GM18858 (cell line): ENCODE results near the gene FMNL1.
"Not testable (repeated sequence)": the region's sequence is repeated elsewhere in the genome, so short reads cannot be mapped to it uniquely, and the experiment has no call there.

Source experiments
- ATAC-seq: cut with Tn5 transposase; IDR thresholded peaks from one replicate; pipeline ENCODE4 v1.9.1; 2021; ENCODE audit not compliant: unreplicated experiment

The FMNL1 gene

DNA sequence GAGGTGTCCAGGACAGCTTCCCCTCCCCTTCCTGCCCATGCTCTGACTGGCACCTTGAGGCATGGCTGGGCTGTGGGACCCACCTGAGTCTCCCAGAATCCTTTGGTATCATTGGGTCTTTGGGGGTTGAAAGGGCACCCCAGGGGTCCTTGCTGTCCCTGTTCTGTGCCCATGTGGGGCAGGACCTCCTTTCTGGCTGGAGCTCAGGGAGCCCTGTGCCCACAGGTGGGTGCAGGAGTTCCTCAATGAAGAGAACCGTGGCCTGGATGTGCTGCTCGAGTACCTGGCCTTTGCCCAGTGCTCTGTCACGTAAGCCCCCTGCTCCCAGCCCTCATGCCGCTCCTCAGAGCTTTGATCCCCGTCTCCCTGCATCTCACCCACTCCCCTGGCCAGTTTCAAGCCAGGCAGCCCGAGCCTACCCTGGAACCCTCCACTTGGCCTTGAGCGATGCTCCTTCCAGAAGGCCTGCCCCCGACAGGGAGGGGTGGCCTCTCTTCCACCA is 11.8 kb downstream of the FMNL1 start:
- ATAC-seq: no peak

DNA sequence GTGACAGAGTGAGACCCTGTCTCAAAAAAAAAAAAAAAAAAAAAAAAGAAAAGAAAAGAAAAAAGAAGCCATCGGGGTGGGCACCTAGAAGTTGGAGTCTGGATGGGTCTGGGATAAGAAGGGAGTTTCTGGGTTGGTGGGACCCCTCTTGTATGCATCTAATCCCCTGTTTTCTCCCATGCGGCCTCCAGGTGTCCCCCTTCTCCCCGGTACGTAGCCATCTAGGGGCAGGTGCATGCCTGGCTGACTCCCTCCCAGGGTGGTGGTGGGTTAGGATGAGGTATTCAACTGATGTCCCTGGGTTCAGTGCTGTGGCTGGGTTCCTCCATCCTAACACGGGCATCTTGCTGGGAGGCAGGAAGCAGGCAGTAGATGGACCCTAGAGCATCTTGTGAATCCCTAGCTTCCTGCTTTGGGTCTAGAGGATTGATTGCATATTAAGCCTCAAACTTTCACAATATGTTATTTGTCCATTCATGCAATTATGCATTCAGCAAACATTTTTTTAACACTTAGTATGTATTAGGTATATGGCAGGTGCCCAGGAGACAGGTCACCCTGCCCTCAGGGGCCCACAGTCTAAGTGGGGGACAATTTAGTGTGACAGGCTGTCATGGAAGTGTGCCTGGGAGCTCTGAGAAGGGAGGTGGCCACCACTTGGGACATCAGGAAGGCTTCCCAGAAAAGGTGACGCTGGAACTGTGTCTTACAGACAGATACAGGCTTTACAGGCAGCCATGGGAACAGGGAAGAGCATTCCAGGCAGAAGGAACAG is 13.1 kb downstream of the FMNL1 start:
- no peak for ATAC-seq

DNA sequence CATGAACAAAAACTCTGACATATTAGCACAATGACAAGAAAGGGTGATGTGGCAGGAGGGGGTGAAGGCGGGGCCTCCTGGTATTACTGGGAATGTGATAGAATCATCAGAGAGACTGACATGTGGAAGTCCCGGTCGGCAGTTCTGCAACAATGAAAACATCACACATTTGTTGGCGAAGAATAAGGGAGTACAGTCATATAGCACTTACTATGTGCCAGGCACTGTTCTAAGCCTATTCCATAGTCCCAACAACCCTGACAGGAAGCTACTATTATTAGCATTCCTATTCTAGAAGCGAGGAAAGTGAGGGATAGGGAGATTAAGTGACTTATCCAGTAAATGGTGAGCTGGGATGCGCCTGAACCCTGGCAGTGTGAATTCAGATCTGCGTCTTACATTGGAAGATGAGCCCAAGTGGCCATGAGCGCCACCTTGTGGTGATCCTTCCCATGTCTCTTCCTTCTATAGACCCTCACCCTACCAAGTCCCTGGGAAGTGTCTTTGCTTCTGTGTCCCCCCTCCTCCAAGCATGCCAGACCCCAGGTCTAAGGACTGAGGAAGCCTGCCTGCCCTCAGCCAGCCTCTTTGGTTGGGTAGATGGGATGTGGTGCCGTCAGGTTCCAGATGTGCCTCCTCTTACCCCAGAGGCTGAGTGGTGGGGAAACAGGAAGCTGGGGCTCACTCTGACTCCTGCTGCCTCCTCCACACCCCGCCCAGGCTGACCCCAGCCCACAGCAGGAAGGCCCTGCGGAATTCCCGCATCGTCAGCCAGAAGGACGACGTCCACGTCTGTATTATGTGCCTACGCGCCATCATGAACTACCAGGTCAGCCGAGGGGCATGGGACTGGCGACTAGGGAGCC is 14.0 kb downstream of the FMNL1 start:
- no peak for ATAC-seq

DNA sequence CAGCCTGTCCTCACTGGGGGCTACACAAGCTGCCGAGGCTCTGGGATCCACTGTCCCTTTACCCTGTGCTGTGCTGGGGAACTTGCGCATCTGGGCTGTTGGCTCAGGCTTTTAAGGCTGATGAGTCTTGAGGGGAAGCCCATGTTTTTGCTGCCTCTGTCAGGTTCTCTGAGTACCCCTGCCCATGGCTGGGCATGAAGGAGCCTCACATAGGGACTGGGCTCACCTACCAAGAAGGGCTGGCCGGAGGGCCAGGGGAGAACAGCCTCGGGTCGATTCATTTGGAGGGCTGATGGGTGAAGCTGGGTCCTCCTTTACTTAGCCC is 14.6 kb downstream of the FMNL1 start:
- ATAC-seq: no peak

DNA sequence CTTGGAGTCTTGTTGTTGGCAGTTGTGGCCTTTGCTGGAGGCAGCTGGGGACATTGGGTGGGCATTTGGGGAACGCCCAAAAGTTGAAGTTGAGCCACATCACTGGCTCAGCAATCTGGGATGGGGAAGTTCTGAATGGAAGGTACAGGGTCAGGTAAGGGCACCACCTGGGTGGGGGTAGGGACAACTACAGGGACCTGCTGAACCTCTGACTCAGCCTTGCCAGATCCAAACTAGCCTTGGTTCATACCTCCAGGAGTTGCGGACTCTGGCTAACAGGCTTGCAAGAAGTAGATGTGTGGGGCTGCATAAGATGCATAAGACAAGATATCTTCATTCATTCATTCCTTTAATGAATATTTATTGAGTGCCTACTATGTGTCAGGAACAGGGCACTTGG is 16.0 kb downstream of the FMNL1 start:
- ATAC-seq: no peak

DNA sequence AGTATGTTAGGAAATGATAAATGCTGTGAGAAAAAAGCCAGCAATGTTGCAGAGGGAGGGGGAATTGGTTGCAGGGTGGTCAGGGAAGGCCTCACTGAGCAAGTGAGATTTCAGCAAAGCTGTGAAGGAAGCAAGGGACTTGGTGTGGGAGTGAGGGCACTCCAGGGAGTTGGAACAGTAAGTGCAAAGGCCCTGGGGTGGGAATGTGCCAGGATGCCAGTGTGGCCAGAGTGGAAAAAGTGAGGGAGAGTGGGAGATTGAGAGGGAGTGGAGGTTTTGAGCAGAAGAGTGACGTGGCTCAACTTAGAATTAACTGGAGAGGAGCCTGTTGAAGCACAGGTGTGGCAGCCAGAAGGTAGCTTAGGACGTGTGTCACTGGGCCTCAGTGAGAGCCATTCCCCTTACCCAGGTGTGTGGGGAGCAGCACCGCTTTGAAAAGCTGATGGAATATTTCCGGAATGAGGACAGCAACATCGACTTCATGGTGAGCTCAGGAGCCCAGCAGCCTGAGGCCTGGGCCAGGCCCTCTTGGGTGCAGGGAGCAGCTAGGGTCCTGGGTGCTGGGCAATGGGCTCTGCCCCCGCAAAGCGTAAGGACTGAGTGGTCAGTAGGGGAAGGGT is 16.6 kb downstream of the FMNL1 start:
- ATAC-seq: no peak

DNA sequence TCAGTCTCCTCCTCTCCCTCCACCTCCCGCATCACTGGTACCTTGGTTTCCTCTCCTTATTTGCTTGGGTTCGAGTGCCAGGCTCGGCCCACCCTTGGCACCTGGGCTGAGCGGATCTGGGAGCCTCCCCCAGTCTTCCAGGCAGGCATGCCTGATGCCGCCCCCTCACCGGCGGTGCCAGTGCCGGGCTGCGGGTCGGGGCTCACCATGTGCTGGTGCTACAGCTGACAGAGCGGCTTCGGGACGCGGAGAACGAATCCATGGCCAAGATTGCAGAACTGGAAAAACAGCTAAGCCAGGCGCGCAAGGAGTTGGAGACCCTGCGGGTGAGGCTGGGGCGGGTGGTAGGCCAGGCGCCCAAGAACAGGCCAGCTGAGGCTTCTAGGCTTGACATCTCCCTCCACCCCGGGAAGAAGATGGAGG is 19.2 kb downstream of the FMNL1 start:
- ATAC-seq: no peak

DNA sequence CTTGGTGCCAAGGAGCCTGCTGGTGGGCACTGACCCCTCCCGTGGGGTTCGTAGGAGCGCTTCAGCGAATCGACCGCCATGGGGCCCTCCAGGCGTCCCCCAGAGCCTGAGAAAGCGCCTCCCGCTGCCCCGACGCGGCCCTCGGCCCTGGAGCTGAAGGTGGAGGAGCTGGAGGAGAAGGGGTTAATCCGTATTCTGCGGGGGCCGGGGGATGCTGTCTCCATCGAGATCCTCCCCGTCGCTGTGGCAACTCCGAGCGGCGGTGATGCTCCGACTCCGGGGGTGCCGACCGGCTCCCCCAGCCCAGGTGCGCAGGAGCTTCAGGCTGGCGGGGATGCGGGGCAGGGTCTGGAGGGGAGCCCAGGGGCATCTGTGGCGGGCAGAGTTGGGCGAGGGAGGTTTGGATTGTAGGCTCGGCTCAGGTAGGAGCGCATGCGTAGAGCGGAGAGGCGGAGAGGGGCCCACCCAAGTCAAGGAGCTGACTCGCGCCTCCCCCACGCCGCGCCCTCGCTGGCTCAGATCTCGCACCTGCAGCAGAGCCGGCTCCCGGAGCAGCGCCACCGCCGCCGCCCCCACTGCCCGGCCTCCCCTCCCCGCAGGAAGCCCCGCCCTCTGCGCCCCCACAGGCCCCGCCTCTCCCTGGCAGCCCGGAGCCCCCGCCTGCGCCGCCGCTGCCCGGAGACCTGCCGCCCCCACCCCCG is 19.8 kb downstream of the FMNL1 start:
- ATAC-seq: no peak

DNA sequence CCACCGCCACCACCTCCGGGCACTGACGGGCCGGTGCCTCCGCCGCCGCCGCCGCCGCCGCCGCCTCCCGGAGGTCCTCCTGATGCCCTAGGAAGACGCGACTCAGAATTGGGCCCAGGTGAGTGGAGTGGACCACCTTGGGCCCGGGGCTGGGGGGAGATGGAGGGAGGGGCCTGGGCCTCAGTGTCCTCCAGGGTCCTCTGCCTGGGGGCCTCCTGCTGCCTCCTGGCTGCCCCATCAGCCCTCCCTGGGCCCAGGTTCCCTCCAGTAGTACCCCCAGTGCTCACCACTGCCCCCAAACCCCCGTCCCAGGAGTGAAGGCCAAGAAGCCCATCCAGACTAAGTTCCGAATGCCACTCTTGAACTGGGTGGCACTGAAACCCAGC is 20.3 kb downstream of the FMNL1 start:
- no peak for ATAC-seq

DNA sequence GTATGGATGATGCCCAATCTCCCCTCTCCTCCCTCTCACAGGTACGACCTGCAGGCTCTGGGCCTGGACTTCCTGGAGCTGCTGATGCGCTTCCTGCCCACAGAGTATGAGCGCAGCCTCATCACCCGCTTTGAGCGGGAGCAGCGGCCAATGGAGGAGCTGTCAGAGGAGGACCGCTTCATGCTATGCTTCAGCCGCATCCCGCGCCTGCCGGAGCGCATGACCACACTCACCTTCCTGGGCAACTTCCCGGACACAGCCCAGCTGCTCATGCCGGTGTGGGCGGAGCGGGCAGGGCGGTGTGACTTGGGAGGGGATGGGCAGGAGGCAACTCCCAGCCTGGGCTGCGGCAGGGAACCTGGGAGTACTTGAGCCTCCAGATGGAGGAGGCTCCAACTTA is 22.1 kb downstream of the FMNL1 start:
- ATAC-seq: no peak

DNA sequence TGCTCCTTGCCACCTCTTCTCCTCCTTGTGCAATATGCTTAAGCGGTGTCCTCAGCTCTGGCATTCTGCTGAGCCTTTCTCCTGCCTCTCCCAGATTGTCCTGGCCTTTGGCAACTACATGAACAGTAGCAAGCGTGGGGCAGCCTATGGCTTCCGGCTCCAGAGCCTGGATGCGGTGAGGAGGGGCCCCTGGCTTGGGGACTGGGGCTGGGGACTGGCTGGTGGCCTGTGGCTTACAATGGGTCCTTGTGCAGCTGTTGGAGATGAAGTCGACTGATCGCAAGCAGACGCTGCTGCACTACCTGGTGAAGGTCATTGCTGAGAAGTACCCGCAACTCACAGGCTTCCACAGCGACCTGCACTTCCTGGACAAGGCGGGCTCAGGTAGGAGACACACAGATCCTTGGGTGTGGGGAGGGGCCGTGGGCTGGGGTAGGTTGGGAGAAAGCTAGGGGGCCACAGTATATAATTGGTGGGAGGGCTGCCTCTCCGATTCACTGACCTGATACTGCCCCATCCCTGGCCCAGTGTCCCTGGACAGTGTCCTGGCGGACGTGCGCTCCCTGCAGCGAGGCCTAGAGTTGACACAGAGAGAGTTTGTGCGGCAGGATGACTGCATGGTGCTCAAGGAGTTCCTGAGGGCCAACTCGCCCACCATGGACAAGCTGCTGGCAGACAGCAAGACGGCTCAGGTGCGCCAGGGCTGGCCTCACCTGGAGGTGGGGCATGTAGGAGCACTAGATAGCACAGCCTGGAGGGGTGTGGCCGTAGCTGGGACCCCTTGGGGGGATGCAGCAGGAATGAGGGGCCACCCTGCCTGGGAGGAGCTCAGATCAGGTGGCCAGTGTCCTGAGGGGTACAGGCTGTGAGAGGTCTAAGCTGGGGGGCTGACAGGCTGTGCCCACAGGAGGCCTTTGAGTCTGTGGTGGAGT is 23.3 kb downstream of the FMNL1 start:
- ATAC-seq: no peak

DNA sequence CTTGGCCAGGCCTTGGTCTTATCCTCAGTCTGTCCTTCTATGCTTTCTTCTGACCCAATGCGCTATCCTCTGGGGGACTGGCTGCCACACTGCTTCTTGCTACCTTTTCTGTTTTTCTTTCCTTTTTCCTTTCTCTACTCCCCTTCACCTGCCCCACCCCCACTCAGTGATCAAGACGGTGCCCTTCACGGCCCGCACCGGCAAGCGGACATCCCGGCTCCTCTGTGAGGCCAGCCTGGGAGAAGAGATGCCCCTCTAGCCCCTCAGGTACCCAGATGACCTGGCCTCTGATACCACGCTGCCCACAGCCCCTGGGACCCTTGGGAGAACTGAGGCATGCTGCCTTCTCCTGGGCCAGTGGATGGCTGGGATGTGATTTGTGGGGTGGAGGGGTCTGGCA is 24.7 kb downstream of the FMNL1 start:
- no peak for ATAC-seq

DNA sequence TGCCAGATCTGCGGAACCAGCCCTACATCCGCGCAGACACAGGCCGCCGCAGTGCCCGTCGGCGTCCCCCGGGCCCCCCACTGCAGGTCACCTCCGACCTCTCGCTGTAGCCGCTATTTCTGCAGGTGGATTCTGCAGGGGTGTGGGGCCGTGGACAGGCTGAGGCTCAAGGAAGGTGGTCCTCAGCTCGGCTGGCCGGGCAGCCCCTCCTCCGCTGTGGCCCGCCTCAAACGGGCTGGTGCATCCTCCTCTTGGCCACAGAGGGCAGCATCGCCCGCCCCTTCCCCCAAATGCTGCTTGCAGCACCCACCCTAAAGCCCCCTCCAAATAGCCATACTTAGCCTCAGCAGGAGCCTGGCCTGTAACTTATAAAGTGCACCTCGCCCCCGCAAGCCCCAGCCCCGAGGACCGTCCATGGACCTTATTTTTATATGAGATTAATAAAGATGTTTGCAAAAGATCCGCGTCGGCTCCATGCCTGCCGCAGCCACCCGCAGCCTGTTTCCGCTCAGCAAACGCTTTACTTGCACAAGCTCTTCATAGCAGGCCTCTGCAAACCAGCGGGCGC is 25.3 kb downstream of the FMNL1 start:
- no peak for ATAC-seq

DNA sequence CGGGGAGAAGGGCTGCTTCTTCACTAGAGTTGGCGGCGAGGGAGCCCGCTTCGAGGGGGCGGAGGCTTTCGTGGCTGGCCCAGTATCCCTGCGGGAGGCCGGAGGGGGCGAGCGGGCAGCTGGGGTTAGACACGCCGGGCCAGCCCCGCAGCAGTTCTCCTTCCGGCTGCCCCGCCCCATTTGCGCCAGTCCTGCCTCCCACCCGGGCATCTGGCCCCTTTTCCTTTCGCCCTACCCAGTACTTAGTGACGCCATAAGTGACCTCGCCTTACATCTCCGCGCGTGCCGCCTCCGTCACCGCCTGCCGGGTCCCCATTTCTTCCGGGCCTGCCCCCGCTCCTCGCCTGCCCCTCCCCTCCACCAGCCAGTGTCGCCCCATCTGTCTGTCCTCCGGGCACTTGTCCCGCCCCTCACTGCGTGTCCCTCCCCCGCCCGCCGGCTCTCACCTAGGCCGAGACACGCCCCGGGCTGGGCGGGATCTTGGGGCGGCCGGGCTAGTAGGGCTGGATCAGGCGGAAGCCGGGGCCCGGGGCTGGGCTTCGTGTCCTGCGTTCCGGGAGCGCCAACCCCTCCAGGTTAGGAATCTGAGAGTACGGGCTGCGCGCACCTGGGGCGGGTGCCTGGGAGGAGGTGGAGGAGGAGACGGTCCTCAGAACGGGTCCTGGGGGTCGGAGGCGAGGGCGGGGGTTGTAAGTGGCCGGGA is 25.9 kb downstream of the FMNL1 start:
- ATAC-seq: peak; percentile 42

DNA sequence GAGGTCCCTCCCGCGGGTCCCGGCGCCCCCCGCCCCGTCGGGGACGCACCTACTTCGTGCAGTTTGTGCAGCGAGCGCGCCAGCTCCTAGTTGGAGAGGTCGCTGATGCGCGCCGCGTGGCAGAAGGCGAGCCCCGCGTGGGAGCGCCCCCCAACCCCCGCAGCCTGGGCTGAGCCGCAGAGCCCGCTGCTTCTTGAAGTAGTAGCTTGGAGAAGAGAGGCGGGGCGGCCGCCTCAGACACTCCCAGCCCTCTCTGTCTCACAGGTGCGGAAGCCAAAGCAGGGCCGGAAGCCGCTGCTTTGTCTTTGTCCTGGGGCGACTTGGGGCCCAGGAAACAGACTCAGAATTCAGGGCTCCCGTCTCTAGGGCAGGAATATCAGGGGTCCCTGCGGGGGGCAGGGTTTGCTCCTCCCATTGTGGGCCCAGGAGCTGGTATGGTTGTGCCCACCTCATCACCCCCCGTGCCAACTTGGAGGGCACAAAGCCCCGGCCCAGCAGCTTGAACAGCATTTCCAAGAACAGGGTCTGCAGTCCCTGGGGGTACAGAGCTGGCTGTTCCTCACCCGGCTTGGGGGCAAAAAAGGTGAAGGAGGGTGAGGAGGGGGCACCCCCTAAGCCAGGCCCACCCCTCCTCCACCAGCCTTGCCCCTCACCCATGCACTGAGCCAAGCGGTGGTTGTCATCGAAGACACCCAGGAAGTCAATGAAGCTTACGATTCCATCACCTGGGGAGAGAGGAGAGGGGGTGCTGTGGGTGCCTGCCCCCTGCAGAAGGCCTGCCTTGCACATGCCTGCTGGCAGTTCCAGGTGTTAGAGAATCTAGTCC is 26.7 kb downstream of the FMNL1 start:
- ATAC-seq: peak; percentile 33

DNA sequence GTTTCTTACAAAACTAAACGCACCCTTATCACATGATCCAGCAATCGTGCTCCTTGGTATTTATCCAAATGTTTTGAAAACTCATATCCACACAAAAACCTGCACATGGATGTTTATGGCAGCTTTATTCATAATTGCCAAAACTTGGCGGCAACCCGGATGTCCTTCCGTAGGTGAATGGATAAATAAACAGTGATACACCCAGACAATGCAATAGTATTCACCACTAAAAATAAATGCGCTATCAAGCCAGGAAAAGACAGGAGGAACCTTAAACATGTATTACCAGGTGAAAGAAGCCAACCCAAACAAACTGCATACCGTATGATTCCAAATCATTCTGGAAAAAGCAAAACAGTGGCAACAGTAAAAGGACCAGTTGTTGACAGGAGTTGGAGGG is 30.2 kb downstream of the FMNL1 start:
- no peak for ATAC-seq

DNA sequence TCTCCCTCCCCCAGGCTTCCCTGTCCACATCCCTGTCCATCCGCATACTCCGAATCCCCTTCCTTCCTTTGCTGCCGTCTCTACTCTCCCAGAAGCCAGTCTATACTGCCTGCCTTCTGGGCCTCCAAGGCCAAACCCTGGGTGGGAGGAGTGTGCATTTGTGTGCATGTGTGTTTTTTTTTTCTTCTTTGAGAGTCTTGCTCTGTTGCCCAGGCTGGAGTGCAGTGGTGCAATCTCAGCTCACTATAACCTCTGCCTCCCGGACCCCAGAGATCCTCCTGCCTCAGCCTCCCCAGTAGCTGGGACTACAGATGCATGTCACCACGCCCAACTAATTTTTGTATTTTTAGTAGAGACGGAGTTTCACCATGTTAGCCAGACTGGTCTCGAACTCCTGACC is 31.6 kb downstream of the FMNL1 start:
- not testable (repeated sequence) for ATAC-seq

DNA sequence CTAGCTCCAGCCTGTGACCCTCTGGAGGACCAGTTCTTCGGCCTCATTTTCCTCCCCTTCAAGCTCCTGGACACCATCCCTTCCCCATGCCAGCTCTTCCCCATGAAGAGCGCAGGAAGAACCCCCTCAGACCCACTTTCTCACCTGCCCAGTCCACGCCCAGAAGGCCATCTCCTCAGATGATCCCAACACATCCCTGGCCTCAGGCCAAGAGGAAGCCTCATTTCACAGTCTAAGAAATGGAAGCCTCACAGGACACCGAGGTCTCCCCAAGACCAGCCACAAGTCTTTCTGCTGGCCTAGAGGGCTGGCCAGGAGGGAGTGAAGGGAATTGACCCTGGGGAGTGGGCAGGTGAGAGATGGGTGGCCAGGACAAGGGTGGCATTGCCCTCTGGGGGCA is 32.2 kb downstream of the FMNL1 start:
- no peak for ATAC-seq
